Large intestine (tissue), 3 donors: ENCODE results near the gene SHANK1. TPM values are rescaled to one million over a fixed set of nuclear protein-coding genes. Genes with fewer than 3 reads are reported as not detected.

Experiments
- DNase-seq, 2 donors: peaks; one replicate each; pipeline versions ENCODE4 v3.0.0 to v3.0.0-alpha.2; 2013
- H3K27ac ChIP-seq: one replicate; pipeline ENCODE4 v1.5.1; 2013; ENCODE audit warnings: low read length
- H3K27me3 ChIP-seq: 2 replicates; pipeline ENCODE4 v1.6.1; 2013; ENCODE audit warnings: low read length; ENCODE audit not compliant: control insufficient read depth, insufficient read depth
- H3K36me3 ChIP-seq: 2 replicates; pipeline ENCODE4 v1.6.1; 2013; ENCODE audit warnings: low read length; ENCODE audit not compliant: control insufficient read depth, insufficient read depth
- H3K4me1 ChIP-seq: one replicate; pipeline ENCODE4 v1.6.1; 2013; ENCODE audit warnings: low read length; ENCODE audit not compliant: control insufficient read depth, insufficient read depth
- H3K4me3 ChIP-seq: one replicate; pipeline ENCODE4 v1.5.1; 2013; ENCODE audit warnings: low read length
- H3K9me3 ChIP-seq: one replicate; pipeline ENCODE4 v1.6.1; 2013; ENCODE audit warnings: mild to moderate bottlenecking, low read depth, low read length, moderate library complexity; ENCODE audit not compliant: control insufficient read depth
- WGBS: methylation state at CpG from one replicate; pipeline ENCODE4 v1.1.5; 2013; ENCODE audit warnings: low lambda C conversion rate; ENCODE audit not compliant: insufficient coverage; 5-methylcytosine and 5-hydroxymethylcytosine counted together
- polyA plus RNA-seq: library from polyadenylated mRNA; unstranded; fragments of 120-200 nt; gene quantifications from one replicate; pipeline ENCODE4 v1.2.1, GENCODE V29; 2013

Gene SHANK1
- polyA plus RNA-seq, 1 donor, result 3.2 TPM

DNA sequence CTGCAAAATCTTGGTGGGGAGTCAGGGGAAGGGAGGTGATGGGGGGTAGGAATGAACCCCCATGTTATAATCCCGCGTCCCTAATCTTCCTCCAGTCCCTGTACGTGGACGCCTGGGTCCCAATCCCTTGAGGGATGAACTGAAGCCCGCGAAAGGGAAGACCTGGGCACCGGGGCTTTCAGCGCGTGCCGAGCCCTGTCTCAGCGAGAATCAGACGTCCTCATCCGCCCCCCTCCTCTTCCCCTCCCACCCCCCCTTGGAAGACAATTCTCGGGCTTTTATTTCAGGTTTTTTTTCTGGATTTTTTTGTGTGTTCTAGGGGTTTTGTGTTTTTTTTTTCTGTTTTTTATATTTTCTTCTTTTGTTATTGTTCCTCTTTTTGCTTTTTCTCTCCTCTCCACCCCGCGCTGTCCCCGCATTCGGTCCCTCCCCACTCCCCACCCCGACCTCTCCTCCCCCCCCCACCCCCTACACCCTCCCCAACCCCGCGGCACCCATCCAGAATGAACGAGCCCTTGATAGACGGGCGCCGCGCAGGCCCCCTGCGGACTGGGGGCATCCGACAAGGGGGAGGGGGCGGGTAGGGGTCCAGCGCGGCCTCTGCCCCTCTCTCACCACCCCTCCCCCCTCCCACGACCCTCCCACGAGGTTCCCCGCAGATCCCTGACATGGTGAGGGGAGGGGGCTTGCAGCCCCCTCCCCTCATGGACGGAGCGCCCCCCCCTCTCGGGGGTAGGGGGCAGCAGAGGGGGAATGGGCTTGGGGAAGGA, 60.1 kb downstream of the SHANK1 start:
- Histone ChIP-seq H3K36me3 (no peaks in the 10 kb centered on the region), H3K27me3 (peaks cover 70% of the 10 kb centered on the region), H3K4me1 (peaks cover 6% of the 10 kb centered on the region), H3K4me3 (no peak overlapping the region), H3K9me3 (peaks cover 6% of the 10 kb centered on the region), H3K27ac (no peak overlapping the region)
- DNase-seq, result no peak
- 0% methylated on average over 1 of the region's 37 CpGs for WGBS

DNA sequence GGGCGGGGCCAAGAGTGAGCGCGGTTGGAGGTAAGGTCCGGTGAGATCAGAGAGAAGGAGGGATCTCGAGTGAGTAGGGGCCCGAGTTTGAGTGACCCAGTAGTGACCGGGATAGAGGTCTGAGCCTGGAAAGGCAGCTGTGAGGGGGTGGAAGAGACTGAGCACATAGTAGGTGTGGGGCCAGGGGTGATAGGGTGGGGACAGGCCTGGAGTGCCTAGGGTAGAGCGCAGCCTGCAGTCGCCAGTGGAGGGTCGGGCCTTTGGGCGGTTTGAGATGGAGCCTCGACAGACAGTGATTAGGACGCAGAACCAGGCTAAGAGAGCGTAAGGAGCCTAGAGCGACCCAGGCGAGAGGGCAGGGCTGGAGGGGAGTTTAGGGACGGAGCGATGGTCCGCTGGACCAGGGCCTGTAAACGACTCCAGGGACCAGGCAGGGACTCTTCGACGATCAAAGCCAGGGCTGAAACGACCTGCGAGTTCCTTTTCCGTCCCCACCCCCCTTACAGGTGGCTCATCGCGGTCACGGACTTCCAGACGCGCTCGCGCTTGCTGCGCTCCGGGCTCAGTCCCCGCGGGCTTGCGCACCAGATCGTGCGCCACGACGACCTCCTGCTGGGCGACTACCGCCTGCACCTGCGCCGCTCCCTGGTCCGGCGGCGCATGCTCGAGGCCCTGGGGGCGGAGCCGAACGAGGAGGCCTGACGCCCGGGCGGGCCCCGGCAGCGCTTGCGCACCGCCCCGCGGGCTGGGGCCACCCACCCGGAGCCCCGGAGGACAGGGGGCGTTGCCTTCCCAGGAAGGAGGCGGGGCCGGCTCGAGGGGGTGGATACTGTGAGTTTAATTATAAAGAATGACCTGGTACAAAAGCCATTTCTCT, 60.9 kb downstream of the SHANK1 start:
- no CpG with 5 or more reads among the region's 67 CpGs for WGBS

DNA sequence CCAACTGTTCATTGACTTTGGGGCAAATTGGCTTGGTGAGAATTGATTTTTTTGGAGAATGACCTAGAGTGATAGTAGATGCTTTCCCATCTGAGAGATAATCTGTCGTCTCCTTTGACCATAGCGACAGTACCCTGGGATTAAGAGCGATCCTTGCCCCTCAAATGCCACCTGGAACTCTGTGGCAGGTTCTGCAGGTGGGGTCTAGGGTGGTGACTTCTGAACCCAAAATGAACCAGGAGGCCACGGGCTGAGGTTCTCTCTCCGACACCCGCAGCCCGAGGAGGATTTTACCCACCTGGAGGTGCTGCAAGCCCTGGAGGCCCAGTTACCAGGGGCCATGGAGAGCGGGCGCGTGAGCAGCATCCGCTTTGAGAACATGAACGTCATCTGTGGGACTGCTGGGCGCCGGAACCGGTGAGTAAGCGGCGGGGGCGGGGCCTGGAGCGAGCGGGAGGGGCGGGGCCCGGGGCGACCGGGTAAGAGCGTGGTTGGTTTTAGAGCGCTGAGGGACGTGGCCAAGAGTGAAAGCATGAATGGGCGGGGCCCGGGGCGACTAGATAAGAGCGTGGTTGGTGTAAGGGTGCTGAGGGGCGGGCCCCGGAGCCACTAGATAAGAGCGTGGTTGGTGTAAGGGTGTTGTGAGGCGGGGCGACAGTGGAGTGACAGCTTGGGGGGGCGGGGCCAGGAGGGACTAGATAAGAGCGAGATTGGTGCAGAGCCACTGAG, 61.7 kb downstream of the SHANK1 start:
- WGBS, result no CpG with 5 or more reads among the region's 38 CpGs
- peaks cover 6% of the 10 kb centered on the region for H3K9me3 ChIP-seq
- peaks cover 57% of the 10 kb centered on the region for H3K27me3 ChIP-seq

More for the DNA sequence above, 60.9 kb downstream of the SHANK1 start:
- Histone ChIP-seq H3K4me1 (peaks cover 6% of the 10 kb centered on the region), H3K27ac (peak overlapping the region; percentile 61), H3K27me3 (peaks cover 63% of the 10 kb centered on the region), H3K9me3 (peaks cover 6% of the 10 kb centered on the region), H3K36me3 (no peaks in the 10 kb centered on the region), H3K4me3 (peak overlapping the region; percentile 26)
- DNase-seq, result peak; percentile 52 to 60

DNA sequence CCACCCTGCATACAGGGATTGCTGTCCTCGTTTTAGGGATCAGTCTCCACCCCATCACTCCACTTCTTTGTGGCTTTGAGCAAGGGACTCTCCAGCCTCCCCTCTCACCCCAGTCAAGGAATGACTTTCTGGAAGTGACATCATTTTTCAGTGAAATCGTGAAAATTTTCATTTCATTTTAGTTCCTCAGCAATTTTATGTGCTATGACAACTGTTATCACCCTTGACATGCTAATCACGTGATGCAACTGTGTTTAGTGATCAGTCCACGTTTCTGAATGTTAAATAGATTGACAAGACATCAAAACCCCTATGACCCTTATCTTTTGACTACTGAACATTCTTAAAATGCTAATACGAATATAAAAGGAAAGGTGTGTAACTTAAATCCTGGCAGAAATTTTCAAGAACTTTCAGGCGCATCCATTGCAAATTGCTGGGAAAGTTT, 62.4 kb downstream of the SHANK1 start:
- peaks cover 50% of the 10 kb centered on the region for H3K27me3 ChIP-seq
- peaks cover 6% of the 10 kb centered on the region for H3K9me3 ChIP-seq
- 71% methylated on average over 1 of the region's 6 CpGs for WGBS

More for the DNA sequence above, 61.7 kb downstream of the SHANK1 start:
- H3K27ac ChIP-seq, result peak overlapping the region; percentile 61
- H3K36me3 ChIP-seq, result no peaks in the 10 kb centered on the region
- peak overlapping the region; percentile 31 for H3K4me3 ChIP-seq
- DNase-seq, result peak; percentile 78 to 80
- H3K4me1 ChIP-seq, result peaks cover 6% of the 10 kb centered on the region

GRCh38 chr19:50654882-50655281, 64.7 kb downstream of the SHANK1 start:
- no peak for DNase-seq
- Histone ChIP-seq H3K4me1 (peaks cover 6% of the 10 kb centered on the region), H3K36me3 (no peaks in the 10 kb centered on the region), H3K9me3 (peaks cover 6% of the 10 kb centered on the region), H3K27ac (no peak overlapping the region), H3K27me3 (peaks cover 27% of the 10 kb centered on the region), H3K4me3 (no peak overlapping the region)

More for the DNA sequence above, 62.4 kb downstream of the SHANK1 start:
- no peak for DNase-seq
- no peaks in the 10 kb centered on the region for H3K36me3 ChIP-seq
- H3K4me3 ChIP-seq, result no peak overlapping the region
- peaks cover 6% of the 10 kb centered on the region for H3K4me1 ChIP-seq
- no peak overlapping the region for H3K27ac ChIP-seq

GRCh38 chr19:50652722-50653121, 66.9 kb downstream of the SHANK1 start:
- no peak for DNase-seq
- 89% methylated on average over 5 of the region's 6 CpGs for WGBS
- H3K36me3 ChIP-seq, result no peaks in the 10 kb centered on the region
- H3K4me1 ChIP-seq, result no peaks in the 10 kb centered on the region
- no peaks in the 10 kb centered on the region for H3K9me3 ChIP-seq
- peaks cover 11% of the 10 kb centered on the region for H3K27me3 ChIP-seq
- no peak overlapping the region for H3K4me3 ChIP-seq
- no peak overlapping the region for H3K27ac ChIP-seq

GRCh38 chr19:50651174-50651573, 68.4 kb downstream of the SHANK1 start:
- no peaks in the 10 kb centered on the region for H3K4me1 ChIP-seq
- no peak overlapping the region for H3K27ac ChIP-seq
- peaks cover 3% of the 10 kb centered on the region for H3K27me3 ChIP-seq
- WGBS, result 100% methylated on average over 1 of the region's 2 CpGs
- DNase-seq, result no peak
- no peak overlapping the region for H3K4me3 ChIP-seq
- no peaks in the 10 kb centered on the region for H3K36me3 ChIP-seq
- H3K9me3 ChIP-seq, result no peaks in the 10 kb centered on the region

- H3K9me3 ChIP-seq, result no peaks in the 10 kb centered on the region
- H3K4me1 ChIP-seq, result no peaks in the 10 kb centered on the region
- H3K27me3 ChIP-seq, result no peaks in the 10 kb centered on the region
- no peaks in the 10 kb centered on the region for H3K36me3 ChIP-seq
- no CpG with 5 or more reads among the region's 7 CpGs for WGBS
- H3K4me3 ChIP-seq, result no peak within 1 kb of the TSS
- no peak within 1 kb of the TSS for H3K27ac ChIP-seq
- no peak for DNase-seq
These were observed 69.9 kb downstream of the SHANK1 start, which contains the start of gene C19orf81 for GRCh38 chr19:50649433-50650391. Gene C19orf81, plus strand, starts transcription at chr19:50649445. Its CDS starts 0 bp downstream, at chr19:50649445.

- H3K4me1 ChIP-seq, result no peaks in the 10 kb centered on the region
- no peak overlapping the region for H3K4me3 ChIP-seq
- no peak overlapping the region for H3K27ac ChIP-seq
- no peaks in the 10 kb centered on the region for H3K9me3 ChIP-seq
- no peak for DNase-seq
- H3K36me3 ChIP-seq, result no peaks in the 10 kb centered on the region
- WGBS, result 54% methylated on average over 3 of the region's 5 CpGs
- H3K27me3 ChIP-seq, result no peaks in the 10 kb centered on the region
These were observed 70.9 kb downstream of the SHANK1 start for GRCh38 chr19:50648659-50649058.
